RKO (cell line): ENCODE data around the gene SEPTIN5.

ENCODE experiments used
- DNase-seq: peaks from one replicate; pipeline ENCODE4 v3.0.0-alpha.2; 2016; ENCODE audit warnings: low spot score

Gene SEPTIN5

GRCh38 chr22:19761725-19762567 lies 47.6 kb downstream of the SEPTIN5 start:
- DNase-seq = no peak

GRCh38 chr22:19762568-19763457 lies 48.5 kb downstream of the SEPTIN5 start:
- no peak for DNase-seq

- DNase-seq = no peak
Measured at GRCh38 chr22:19763458-19764298, 49.4 kb downstream of the SEPTIN5 start.

- DNase-seq = no peak
Measured at GRCh38 chr22:19764299-19764593, 49.9 kb downstream of the SEPTIN5 start.

GRCh38 chr22:19764636-19765476 lies 50.6 kb downstream of the SEPTIN5 start:
- no peak for DNase-seq

- DNase-seq = no peak
Measured at GRCh38 chr22:19765477-19766239, 51.4 kb downstream of the SEPTIN5 start.

GRCh38 chr22:19766240-19766510 lies 51.9 kb downstream of the SEPTIN5 start:
- DNase-seq = no peak

- no peak for DNase-seq
Measured at GRCh38 chr22:19766511-19767426, 52.5 kb downstream of the SEPTIN5 start.

GRCh38 chr22:19767427-19768341 lies 53.4 kb downstream of the SEPTIN5 start:
- DNase-seq = no peak

GRCh38 chr22:19769393-19769715 lies 55.1 kb downstream of the SEPTIN5 start:
- no peak for DNase-seq

GRCh38 chr22:19770349-19771220 lies 56.3 kb downstream of the SEPTIN5 start:
- no peak for DNase-seq

GRCh38 chr22:19772422-19772672 lies 58.0 kb downstream of the SEPTIN5 start:
- no peak for DNase-seq
